Effector CD8-positive, alpha-beta T cell (primary cell): ENCODE data around the gene HDGFL2.

ENCODE experiments used
- DNase-seq: peaks from one replicate; lab custom pipeline; 2025; lab: John Stamatoyannopoulos, UW

Gene HDGFL2

DNA sequence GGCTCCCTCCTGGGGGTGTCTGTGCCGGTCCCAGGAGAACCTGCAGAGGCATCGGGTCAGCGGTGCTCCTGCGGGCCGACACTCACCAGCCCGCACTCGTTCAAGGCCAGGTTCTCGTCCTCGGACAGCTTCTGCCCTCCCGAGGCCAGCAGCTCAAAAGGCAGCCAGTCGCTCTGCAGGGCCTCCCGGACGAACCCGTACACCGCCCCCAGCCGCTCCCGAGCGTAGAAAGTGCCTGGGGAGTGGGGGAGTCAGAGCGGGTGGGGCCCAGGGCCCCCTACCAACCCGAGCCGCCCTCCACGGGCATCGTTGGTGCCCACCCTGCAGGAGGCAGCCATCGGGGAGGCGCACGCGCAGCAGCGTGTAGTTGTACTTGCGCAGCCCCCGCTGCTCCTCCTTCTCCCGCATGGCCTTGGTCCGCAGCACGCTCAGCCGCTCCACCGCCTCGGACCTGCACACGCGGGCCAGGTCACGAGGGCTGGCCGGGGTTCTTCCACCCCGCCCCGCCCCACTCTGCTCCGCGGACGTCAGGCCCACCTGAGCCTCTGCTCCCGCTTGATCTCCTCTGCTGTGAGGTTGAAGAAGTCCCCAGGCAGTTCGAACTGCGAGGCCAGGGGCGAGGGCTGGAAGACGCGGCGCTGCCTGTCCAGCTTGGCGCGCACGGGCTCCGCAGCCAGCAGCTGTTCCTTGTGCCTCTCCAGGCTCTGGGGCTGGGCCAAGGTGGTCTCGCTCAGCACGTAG is 26.0 kb upstream of the HDGFL2 start:
- DNase-seq = no peak

- no peak for DNase-seq
Measured at GRCh38 chr19:4446704-4447200, 25.3 kb upstream of the HDGFL2 start.

GRCh38 chr19:4447327-4448146 is 24.6 kb upstream of the HDGFL2 start:
- DNase-seq = no peak

- DNase-seq = no peak
Measured at GRCh38 chr19:4448147-4448985, 23.7 kb upstream of the HDGFL2 start.

DNA sequence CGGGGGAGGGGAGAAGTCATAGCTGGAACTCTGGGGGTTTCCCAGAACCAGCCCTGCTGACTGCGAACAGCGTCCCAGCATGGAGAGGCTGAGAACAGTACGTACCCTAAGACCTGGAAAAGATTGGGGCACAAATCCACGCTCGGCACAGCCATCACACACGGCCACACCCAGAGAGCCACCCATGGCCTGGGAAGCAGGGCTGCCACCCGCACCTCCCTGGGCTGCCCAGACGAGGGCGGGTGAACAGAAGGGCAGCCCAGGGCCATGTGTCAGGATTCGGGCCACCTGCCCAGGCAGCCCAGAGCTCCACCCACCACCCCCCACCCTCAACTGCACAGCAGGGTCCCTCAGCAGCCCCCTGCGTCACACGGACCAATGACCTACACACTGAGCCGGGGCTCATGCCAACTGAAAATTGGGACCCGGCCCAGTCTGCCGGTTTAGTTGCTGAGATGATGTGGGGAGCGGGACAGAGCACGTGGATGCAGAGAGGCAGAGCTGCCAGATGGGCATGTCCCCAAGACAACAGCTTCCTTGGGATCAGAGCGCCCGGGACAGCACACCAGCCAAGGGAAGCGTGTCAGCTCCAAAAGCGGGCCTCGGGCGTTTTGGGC is 23.0 kb upstream of the HDGFL2 start:
- DNase-seq = no peak

DNA sequence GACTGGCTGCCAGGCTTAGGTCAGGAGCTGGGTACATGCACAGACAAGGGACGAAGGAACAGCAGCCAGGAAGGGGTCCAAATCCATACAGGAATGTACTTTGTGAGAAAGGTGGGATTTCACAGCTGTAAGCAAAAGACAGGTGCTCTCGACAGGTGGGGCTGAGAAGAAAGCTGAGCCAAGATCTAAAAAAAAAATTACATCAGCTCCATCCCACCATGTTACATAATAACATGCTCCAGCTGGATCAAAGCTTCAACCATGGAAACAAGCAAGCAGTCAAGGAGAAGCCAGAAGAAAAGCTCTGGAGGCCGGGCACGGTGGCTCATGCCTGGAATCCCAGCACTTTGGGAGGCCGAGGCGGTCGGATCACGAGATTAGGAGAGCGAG is 22.5 kb upstream of the HDGFL2 start:
- no peak for DNase-seq

- no peak for DNase-seq
Measured at GRCh38 chr19:4452230-4452990, 19.7 kb upstream of the HDGFL2 start.

DNA sequence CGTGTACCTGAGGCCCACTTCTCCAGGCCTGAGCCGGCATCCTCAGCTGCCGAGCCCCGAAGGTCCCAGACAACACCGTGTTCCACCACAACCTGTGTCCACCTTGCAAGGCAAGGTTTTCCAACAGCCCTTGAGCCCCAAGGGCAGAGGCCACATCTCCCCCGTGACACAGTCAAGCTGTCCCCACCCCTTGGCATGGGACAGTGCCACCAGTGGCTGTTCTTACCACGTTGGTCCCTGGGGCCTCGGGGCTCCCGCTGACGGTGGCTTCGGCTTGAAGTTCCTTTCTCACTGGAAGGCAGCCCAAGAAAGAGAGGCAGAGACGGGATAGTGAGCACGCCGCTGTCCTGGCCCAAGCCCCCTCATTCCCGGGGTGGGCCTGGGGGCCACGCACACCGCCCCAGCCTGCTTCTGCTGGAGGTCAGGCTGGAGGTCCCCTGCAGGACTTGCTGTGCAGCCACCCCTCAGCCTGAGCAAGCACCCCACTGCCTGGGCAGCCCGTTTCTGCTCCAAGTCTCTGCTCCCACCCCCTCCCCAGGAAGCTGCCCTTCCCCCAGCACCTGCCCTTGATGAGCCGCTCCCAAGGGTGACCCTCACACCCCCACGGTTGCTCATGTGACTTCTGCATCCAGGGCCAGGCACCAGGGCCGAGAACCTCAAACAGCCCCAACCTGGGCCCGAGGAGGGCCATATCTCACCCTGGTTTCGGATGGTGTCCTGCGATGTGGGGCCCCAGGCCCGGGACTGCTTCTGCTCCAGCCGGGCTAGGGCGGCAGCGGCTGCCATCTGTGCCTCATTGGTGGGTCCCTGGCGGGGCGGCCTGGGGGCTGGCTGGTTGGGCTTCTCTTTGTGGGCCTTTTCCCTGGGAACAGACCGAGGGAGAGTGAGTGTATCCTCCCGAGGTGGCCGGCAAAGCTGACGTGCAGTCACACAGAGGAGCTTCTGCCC is 18.6 kb upstream of the HDGFL2 start:
- DNase-seq = no peak

- DNase-seq = no peak
Measured at GRCh38 chr19:4454747-4455718, 17.1 kb upstream of the HDGFL2 start.

DNA sequence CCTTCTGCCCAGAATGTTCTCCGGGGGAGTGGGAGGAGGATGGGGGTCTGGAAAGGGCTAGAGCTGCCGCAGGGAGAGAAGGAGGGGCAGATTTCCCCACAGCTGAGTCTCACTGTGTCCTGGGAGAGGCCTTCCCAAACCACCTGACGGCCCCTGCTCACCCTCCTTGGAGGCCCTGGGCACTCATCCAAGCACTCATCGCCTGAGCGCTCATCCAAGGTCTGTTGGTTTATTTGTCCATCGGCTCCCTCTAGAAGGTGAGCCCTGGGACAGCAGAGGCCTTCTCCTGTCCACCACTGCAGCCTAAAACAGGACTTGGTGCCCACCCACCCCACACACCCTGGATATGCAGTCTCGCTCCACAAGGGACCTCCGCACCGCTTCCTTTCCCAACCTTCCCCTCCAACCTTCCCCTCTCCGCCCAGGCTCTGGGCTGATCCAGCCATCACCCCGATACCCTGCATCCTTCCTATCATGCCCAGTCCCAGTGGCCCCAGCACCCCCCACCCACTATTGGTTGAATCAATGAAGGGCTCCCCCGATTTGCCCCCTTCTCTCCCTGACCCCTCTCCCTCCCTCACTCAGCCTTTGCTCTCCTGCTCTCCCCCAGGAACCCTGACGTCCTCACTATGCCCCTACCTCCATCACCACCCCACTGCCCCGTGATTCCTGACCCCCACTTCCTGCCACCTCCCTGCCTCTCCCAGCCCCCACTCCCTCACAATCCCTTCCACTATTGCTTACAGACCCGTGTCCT is 16.2 kb upstream of the HDGFL2 start:
- DNase-seq = no peak

- DNase-seq = no peak
Measured at GRCh38 chr19:4456476-4456842, 15.6 kb upstream of the HDGFL2 start.

- DNase-seq = peak; percentile 56
Measured at GRCh38 chr19:4456843-4457653, 15.0 kb upstream of the HDGFL2 start.

DNA sequence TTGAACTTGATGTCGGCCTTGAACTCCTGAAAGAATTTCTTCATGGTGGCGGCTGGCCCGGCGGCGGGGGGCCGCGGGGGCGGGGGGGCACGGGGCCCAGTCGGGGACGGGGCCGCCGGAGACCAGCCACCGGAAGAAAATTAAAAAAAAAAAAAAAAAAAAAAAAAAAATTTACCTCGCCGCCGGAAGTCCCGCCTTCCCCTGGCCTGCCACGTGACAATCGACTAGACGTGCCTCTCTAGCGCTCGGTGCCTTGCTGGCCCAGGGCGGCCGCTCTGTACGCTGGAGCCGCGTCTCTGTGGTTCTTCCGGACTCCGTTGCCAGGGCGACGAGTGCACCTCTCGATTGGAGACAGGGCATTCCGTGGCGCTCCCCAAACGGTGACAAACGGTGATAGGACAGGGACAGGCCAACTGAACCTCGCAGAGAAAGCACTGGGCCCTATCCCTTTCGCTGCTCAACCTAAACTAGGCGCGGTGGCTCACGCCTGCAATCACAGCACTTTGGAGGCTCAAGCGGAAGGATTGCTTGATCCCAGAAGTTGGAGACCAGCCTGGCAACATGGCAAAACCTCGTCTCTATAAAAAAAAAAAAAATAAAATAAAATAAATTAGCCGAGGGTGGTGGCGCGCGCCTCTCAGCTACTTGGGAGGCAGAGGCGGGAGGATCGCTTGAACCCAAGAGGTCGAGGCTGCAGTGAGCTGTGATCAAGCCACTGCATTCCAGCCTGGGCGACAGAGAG is 14.3 kb upstream of the HDGFL2 start, which contains the start of gene UBXN6:
TSS of gene UBXN6 (minus strand) at position 141 of the 742 bp plus-strand sequence. CDS start at position 44, 97 bp downstream.
- DNase-seq = peak; percentile 95

DNA sequence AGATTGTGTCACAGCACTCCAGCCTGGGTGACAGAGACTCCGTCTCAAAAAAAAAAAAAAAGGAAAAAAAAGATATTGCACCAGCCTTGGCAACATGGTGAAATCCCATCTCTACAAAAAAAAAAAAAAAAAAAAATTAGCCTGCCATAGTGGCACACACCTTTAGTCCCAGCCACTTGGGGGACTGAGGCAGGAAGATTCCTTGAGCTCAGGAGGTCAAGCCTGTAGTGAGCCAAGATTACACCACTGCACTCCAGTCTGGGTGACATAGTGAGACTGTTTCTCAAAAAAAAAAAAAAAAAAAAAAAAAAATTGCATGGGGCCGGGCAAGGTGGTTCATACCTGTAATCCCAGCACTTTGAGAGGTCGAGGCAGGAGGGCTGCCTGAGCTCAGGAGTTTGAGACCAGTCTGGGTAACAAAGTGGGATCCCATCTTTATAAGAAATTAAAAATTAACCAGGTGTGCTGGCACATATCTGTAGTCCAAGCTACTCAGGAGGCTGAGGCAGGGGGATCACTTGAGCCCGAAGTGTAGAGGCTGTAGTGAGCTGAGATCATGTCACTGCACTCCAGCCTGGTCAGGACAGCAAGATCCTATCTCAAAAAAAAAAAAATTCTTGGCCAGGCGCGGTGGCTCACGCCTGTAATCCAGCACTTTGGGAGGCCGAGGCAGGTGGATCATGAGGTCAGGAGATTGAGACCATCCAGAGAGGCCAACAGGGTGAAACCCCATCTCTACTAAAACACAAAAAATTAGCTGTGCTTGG is 7.1 kb upstream of the HDGFL2 start:
- no peak for DNase-seq

- DNase-seq = no peak
Measured at GRCh38 chr19:4467835-4468234, 4.3 kb upstream of the HDGFL2 start.
